ENCODE data around the gene DARS2.
A peak's percentile ranks its signal among the peaks of the same experiment; 100 is the strongest.

DNA sequence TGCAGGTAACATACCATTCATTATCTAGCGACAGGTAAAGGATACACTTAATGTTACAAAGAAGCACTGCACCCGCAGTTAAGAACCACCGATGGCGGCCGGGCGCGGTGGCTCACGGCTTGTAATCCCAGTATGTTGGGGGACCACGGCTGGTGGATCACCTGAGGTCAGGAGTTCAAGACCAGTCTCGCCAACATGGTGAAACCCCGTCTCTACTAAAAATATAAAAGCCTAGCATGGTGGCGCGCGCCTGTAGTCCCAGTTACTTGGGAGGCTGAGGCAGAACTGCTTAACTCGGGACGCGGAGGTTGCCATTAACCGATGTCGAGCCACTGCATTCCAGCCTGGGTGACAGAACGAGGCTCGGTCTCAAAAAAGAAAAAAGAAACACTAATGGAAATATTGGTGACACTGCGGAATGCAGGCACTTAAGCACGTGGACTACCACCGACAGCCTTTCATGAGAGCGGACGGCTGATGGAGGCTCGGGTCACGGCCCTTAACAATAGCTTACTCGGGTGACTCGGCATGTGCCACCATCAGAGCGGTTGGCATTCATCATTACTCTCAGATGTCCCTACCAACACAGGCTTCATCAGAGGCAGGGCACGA is 42.8 kb downstream of the DARS2 start:
- no peak for TF ChIP-seq POLR2A (IDR thresholded peaks at IDR 0.05)
- peak in 1 of 6 experiments; percentile 1 for TF ChIP-seq CTCF (IDR thresholded peaks at IDR 0.05)
